Neural cell (in vitro differentiated cells): ENCODE measurements around the gene KCNA4. TPM values are rescaled to one million over a fixed set of nuclear protein-coding genes. Genes with fewer than 3 reads are reported as not detected.

ENCODE experiments used
- H2AFZ ChIP-seq: fragments of 200-600, 300-800 bp; sonication (generic), shearing (Covaris generic); 2 replicates; pipeline ENCODE4 v1.6.0; 2014; ENCODE audit warnings: low read depth, mild to moderate bottlenecking, antibody characterized with exemption, low read length, moderate library complexity
- H3F3A ChIP-seq: fragments of 200-600 bp; shearing (Covaris generic); 2 replicates; pipeline ENCODE4 v1.6.1; 2016; ENCODE audit warnings: mild to moderate bottlenecking, moderate library complexity, mixed read lengths, antibody characterized with exemption, low read length; ENCODE audit not compliant: insufficient read depth, poor library complexity, severe bottlenecking
- H3K27ac ChIP-seq: fragments of 200-600, 300-800 bp; sonication (generic), shearing (Covaris generic); 2 replicates; pipeline ENCODE4 v1.5.1; 2014; ENCODE audit warnings: mild to moderate bottlenecking, low read length, moderate library complexity
- H3K27me3 ChIP-seq: fragments of 300-800, 200-600 bp; sonication (generic), shearing (Covaris generic); 2 replicates; pipeline ENCODE4 v1.6.0; 2014; ENCODE audit warnings: mild to moderate bottlenecking, low read depth, low read length, moderate library complexity; ENCODE audit not compliant: insufficient read depth
- H3K36me3 ChIP-seq: fragments of 300-800, 200-600 bp; sonication (generic), shearing (Covaris generic); 2 replicates; pipeline ENCODE4 v1.5.1; 2014; ENCODE audit warnings: mild to moderate bottlenecking, antibody characterized with exemption, low read length, moderate library complexity; ENCODE audit not compliant: insufficient read depth
- H3K4me2 ChIP-seq: fragments of 300-800, 200-600 bp; sonication (generic), shearing (Covaris generic); 2 replicates; pipeline ENCODE4 v1.6.0; 2014; ENCODE audit warnings: mild to moderate bottlenecking, low read length
- H3K4me3 ChIP-seq: fragments of 300-800, 200-600 bp; sonication (generic), shearing (Covaris generic); 2 replicates; pipeline ENCODE4 v1.5.1; 2014; ENCODE audit warnings: mild to moderate bottlenecking, low read length, moderate library complexity
- H3K79me2 ChIP-seq: fragments of 200-600 bp; shearing (Covaris generic); replicated peaks from 2 replicates; pipeline ENCODE4 v1.6.0; 2014; ENCODE audit warnings: mild to moderate bottlenecking, low read length, moderate library complexity; ENCODE audit not compliant: insufficient read depth
- H3K9ac ChIP-seq: fragments of 300-800, 200-600 bp; sonication (generic), shearing (Covaris generic); 2 replicates; pipeline ENCODE4 v1.6.1; 2016; ENCODE audit warnings: mild to moderate bottlenecking, low read length, mixed read lengths
- H3K9me2 ChIP-seq: fragments of 200-600 bp; shearing (Covaris generic); 2 replicates; pipeline ENCODE4 v1.6.1; 2016; ENCODE audit warnings: mild to moderate bottlenecking, low read length, mixed read lengths; ENCODE audit not compliant: insufficient read depth
- H3K9me3 ChIP-seq: fragments of 200-600, 300-800 bp; sonication (generic), shearing (Covaris generic); 2 replicates; pipeline ENCODE4 v1.6.1; 2016; ENCODE audit warnings: mild to moderate bottlenecking, mixed run types, low read length, moderate library complexity, mixed read lengths
- H4K20me1 ChIP-seq: fragments of 200-600 bp; shearing (Covaris generic); 2 replicates; pipeline ENCODE4 v1.6.1; 2016; ENCODE audit warnings: mild to moderate bottlenecking, mixed run types; ENCODE audit not compliant: insufficient read depth
- CTCF ChIP-seq: fragments of 450-650 bp; IDR thresholded peaks from 2 replicates; pipeline ENCODE4 v1.5.1; 2014; ENCODE audit warnings: antibody characterized with exemption, mild to moderate bottlenecking, moderate library complexity; ENCODE audit not compliant: poor library complexity, severe bottlenecking
- EP300 ChIP-seq: fragments of 450-650 bp; conservative IDR thresholded peaks from 2 replicates; pipeline ENCODE4 v1.6.1; 2014; ENCODE audit warnings: antibody characterized with exemption, mild to moderate bottlenecking, moderate library complexity; ENCODE audit not compliant: poor library complexity, severe bottlenecking
- EZH2 ChIP-seq: fragments of 200-600, 300-800 bp; shearing (Covaris generic), sonication (generic); IDR thresholded peaks from 2 replicates; pipeline ENCODE4 v1.6.1; 2014; ENCODE audit warnings: antibody characterized with exemption, low read length, borderline replicate concordance, mild to moderate bottlenecking; ENCODE audit not compliant: insufficient read depth, poor library complexity, severe bottlenecking
- MXI1 ChIP-seq: fragments of 450-650 bp; conservative IDR thresholded peaks from 2 replicates; pipeline ENCODE4 v1.6.1; 2014; ENCODE audit warnings: antibody characterized with exemption, mild to moderate bottlenecking; ENCODE audit not compliant: poor library complexity, severe bottlenecking
- POLR2AphosphoS5 ChIP-seq: IDR thresholded peaks from 2 replicates; pipeline ENCODE4 v1.6.1; 2012
- RAD21 ChIP-seq: fragments of 450-650 bp; conservative IDR thresholded peaks from 2 replicates; pipeline ENCODE4 v1.6.1; 2014; ENCODE audit warnings: antibody characterized with exemption, mild to moderate bottlenecking, moderate library complexity
- REST ChIP-seq: IDR thresholded peaks from 2 replicates; pipeline ENCODE4 v1.6.1; 2012; ENCODE audit warnings: borderline replicate concordance
- SMC3 ChIP-seq: fragments of 450-650 bp; conservative IDR thresholded peaks from 2 replicates; pipeline ENCODE4 v1.6.1; 2014; ENCODE audit warnings: antibody characterized with exemption, mild to moderate bottlenecking, moderate library complexity; ENCODE audit not compliant: poor library complexity
- TAF1 ChIP-seq: IDR thresholded peaks from 2 replicates; pipeline ENCODE4 v1.6.1; 2012; ENCODE audit warnings: low read depth
- polyA minus RNA-seq: library from RNA; depleted of rRNA, polyadenylated mRNA; stranded (reverse); fragments of >200 nt; gene quantifications from 2 replicates; pipeline ENCODE4 v1.2.3, GENCODE V29; 2014
- polyA plus RNA-seq: library from polyadenylated mRNA; depleted of rRNA; stranded (reverse); fragments of >200 nt; gene quantifications from 2 replicates; pipeline ENCODE4 v1.2.3, GENCODE V29; 2014

KCNA4 gene
- polyA plus RNA-seq (2.5 and 5.9 TPM in 2 replicates), polyA minus RNA-seq (14.5 and 16.6 TPM in 2 replicates)

GRCh38 chr11:30016588-30017363 lies at the start of gene KCNA4:
TSS of gene KCNA4 (minus strand) at chr11:30017030. CDS start at chr11:30012678, 4,352 bp downstream.
- Histone ChIP-seq H3K9ac (peak within 1 kb of the TSS; percentile 67), H3K9me3 (no peaks in the 10 kb centered on the region), H2AFZ (peak within 1 kb of the TSS; percentile 47), H3K4me3 (peak within 1 kb of the TSS; percentile 76), H3K27ac (peak within 1 kb of the TSS; percentile 35), H3K79me2 (no peaks in the 10 kb centered on the region), H4K20me1 (no peaks in the 10 kb centered on the region), H3F3A (no peaks in the 10 kb centered on the region), H3K27me3 (peaks cover 30% of the 10 kb centered on the region), H3K4me2 (peak within 1 kb of the TSS; percentile 53), H3K9me2 (no peaks in the 10 kb centered on the region), H3K36me3 (no peaks in the 10 kb centered on the region)
- no peak for TF ChIP-seq TAF1
- peak; percentile 33 for TF ChIP-seq SMC3
- no peak for TF ChIP-seq REST
- no peak for TF ChIP-seq EP300
- TF ChIP-seq CTCF: peak; percentile 59
- TF ChIP-seq EZH2: no peak
- peak; percentile 30 for TF ChIP-seq POLR2AphosphoS5
- TF ChIP-seq MXI1: peak; percentile 39
- peak; percentile 52 for TF ChIP-seq RAD21

GRCh38 chr11:30062103-30062502 lies 45.3 kb upstream of the KCNA4 start:
- H3K9me2 ChIP-seq: no peaks in the 10 kb centered on the region
- H3K79me2 ChIP-seq: no peaks in the 10 kb centered on the region
- H4K20me1 ChIP-seq: no peaks in the 10 kb centered on the region
- H3K27ac ChIP-seq: no peak overlapping the region
- no peaks in the 10 kb centered on the region for H3K9me3 ChIP-seq
- no peak overlapping the region for H3K4me3 ChIP-seq
- no peak for TF ChIP-seq SMC3
- no peak for TF ChIP-seq MXI1
- no peak for TF ChIP-seq TAF1
- no peak for TF ChIP-seq RAD21
- no peak for TF ChIP-seq CTCF
- TF ChIP-seq REST: no peak
- no peak for TF ChIP-seq EP300
- no peak for TF ChIP-seq POLR2AphosphoS5
- TF ChIP-seq EZH2: no peak
- H2AFZ ChIP-seq: no peak overlapping the region
- no peak overlapping the region for H3K9ac ChIP-seq
- no peak overlapping the region for H3K4me2 ChIP-seq
- H3K36me3 ChIP-seq: no peaks in the 10 kb centered on the region
- no peaks in the 10 kb centered on the region for H3F3A ChIP-seq
- H3K27me3 ChIP-seq: no peaks in the 10 kb centered on the region
